HepG2 (cell line): ENCODE results near the gene GAPDH. TPM values are rescaled to one million over a fixed set of nuclear protein-coding genes. Genes with fewer than 3 reads are reported as not detected.
A peak's percentile ranks its signal among the peaks of the same experiment; 100 is the strongest.

Experiments used
- FOXC1 ChIP-seq: sonication (generic); formaldehyde crosslinking; IDR thresholded peaks from 2 replicates; pipeline ENCODE4 v1.8.0; 2022; ENCODE audit warnings: mild to moderate bottlenecking, missing genetic modification reagents, borderline replicate concordance
- MAF1 ChIP-seq: sonication (generic); formaldehyde crosslinking; IDR thresholded peaks from 2 replicates; pipeline ENCODE4 v1.5.0; 2020; ENCODE audit warnings: missing genetic modification reagents, borderline replicate concordance
- PCBP2 ChIP-seq: fragments of 200-400 bp; formaldehyde crosslinking; optimal IDR thresholded peaks from 2 replicates; pipeline ENCODE3; 2018; ENCODE audit warnings: low read length, low read depth; ENCODE audit not compliant: poor library complexity, severe bottlenecking
- ZBTB42 ChIP-seq: sonication (generic); formaldehyde crosslinking; IDR thresholded peaks from 2 replicates; pipeline ENCODE4 v1.5.0; 2020; ENCODE audit warnings: mild to moderate bottlenecking, missing genetic modification reagents
- ZFAT ChIP-seq: sonication (generic); formaldehyde crosslinking; conservative IDR thresholded peaks from 2 replicates; pipeline ENCODE4 v1.8.1; 2023; ENCODE audit warnings: missing genetic modification reagents, inconsistent platforms
- polyA plus RNA-seq, 8 experiments: library from polyadenylated mRNA; depleted of rRNA in 3 of 8; stranded (reverse) in 7 of 8; unstranded in 1 of 8; fragments of >200 nt; fragmentation: Illumina TruSeq in 4 of 8; extraction: Trizol in 4 of 8; gene quantifications; 2 replicates each; pipeline versions ENCODE4 v1.2.1 to v1.2.3, GENCODE V29; 2011 to 2016; ENCODE audit warnings: low read depth in 4 of 8, missing spikeins in 1 of 8, mixed read lengths in 1 of 8; ENCODE audit not compliant: insufficient read depth in 1 of 8
- total RNA-seq, 5 experiments: library from RNA; depleted of rRNA; stranded (reverse); fragments of >200 nt; fragmentation: Illumina TruSeq; extraction: Trizol; gene quantifications; 2 replicates each; pipeline ENCODE4 v1.2.3, GENCODE V29; 2016; ENCODE audit warnings: low read depth in 1 of 5
- TF ChIP-seq, protein P1 (sequence below): sonication (generic); formaldehyde crosslinking; IDR thresholded peaks from 2 replicates; pipeline ENCODE4 v1.4.0; 2020; ENCODE audit warnings: mild to moderate bottlenecking, missing genetic modification reagents
- TF ChIP-seq, protein P2 (sequence below): sonication (generic); formaldehyde crosslinking; IDR thresholded peaks from 2 replicates; pipeline ENCODE4 v1.4.0; 2020; ENCODE audit warnings: missing genetic modification reagents, mild to moderate bottlenecking, borderline replicate concordance
- TF ChIP-seq, protein P3 (sequence below): IDR thresholded peaks from 2 replicates; pipeline ENCODE4 v1.6.1; 2018; ENCODE audit warnings: missing genetic modification reagents
- TF ChIP-seq, protein P4 (sequence below): IDR thresholded peaks from 2 replicates; pipeline ENCODE4 v1.6.1; 2018; ENCODE audit warnings: missing genetic modification reagents, mild to moderate bottlenecking, missing compliant biosample characterization
- TF ChIP-seq, protein P5 (sequence below): sonication (generic); formaldehyde crosslinking; IDR thresholded peaks from 2 replicates; pipeline ENCODE4 v1.4.0; 2020; ENCODE audit warnings: missing genetic modification reagents
- TF ChIP-seq, protein P6 (sequence below): conservative IDR thresholded peaks from 2 replicates; pipeline ENCODE4 v1.6.1; 2018; ENCODE audit warnings: missing genetic modification reagents

The GAPDH gene
- total and polyA plus RNA-seq, 2 of the 13 experiments (the other 11 are each of a cell fraction or from before 2014, with no cell fraction given): 3,038 to 12,722 TPM

DNA sequence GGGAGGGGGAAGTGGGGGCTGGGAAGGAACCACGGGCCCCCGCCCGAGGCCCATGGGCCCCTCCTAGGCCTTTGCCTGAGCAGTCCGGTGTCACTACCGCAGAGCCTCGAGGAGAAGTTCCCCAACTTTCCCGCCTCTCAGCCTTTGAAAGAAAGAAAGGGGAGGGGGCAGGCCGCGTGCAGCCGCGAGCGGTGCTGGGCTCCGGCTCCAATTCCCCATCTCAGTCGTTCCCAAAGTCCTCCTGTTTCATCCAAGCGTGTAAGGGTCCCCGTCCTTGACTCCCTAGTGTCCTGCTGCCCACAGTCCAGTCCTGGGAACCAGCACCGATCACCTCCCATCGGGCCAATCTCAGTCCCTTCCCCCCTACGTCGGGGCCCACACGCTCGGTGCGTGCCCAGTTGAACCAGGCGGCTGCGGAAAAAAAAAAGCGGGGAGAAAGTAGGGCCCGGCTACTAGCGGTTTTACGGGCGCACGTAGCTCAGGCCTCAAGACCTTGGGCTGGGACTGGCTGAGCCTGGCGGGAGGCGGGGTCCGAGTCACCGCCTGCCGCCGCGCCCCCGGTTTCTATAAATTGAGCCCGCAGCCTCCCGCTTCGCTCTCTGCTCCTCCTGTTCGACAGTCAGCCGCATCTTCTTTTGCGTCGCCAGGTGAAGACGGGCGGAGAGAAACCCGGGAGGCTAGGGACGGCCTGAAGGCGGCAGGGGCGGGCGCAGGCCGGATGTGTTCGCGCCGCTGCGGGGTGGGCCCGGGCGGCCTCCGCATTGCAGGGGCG is at the start of gene GAPDH (continued):
- TF ChIP-seq, protein P1, sequence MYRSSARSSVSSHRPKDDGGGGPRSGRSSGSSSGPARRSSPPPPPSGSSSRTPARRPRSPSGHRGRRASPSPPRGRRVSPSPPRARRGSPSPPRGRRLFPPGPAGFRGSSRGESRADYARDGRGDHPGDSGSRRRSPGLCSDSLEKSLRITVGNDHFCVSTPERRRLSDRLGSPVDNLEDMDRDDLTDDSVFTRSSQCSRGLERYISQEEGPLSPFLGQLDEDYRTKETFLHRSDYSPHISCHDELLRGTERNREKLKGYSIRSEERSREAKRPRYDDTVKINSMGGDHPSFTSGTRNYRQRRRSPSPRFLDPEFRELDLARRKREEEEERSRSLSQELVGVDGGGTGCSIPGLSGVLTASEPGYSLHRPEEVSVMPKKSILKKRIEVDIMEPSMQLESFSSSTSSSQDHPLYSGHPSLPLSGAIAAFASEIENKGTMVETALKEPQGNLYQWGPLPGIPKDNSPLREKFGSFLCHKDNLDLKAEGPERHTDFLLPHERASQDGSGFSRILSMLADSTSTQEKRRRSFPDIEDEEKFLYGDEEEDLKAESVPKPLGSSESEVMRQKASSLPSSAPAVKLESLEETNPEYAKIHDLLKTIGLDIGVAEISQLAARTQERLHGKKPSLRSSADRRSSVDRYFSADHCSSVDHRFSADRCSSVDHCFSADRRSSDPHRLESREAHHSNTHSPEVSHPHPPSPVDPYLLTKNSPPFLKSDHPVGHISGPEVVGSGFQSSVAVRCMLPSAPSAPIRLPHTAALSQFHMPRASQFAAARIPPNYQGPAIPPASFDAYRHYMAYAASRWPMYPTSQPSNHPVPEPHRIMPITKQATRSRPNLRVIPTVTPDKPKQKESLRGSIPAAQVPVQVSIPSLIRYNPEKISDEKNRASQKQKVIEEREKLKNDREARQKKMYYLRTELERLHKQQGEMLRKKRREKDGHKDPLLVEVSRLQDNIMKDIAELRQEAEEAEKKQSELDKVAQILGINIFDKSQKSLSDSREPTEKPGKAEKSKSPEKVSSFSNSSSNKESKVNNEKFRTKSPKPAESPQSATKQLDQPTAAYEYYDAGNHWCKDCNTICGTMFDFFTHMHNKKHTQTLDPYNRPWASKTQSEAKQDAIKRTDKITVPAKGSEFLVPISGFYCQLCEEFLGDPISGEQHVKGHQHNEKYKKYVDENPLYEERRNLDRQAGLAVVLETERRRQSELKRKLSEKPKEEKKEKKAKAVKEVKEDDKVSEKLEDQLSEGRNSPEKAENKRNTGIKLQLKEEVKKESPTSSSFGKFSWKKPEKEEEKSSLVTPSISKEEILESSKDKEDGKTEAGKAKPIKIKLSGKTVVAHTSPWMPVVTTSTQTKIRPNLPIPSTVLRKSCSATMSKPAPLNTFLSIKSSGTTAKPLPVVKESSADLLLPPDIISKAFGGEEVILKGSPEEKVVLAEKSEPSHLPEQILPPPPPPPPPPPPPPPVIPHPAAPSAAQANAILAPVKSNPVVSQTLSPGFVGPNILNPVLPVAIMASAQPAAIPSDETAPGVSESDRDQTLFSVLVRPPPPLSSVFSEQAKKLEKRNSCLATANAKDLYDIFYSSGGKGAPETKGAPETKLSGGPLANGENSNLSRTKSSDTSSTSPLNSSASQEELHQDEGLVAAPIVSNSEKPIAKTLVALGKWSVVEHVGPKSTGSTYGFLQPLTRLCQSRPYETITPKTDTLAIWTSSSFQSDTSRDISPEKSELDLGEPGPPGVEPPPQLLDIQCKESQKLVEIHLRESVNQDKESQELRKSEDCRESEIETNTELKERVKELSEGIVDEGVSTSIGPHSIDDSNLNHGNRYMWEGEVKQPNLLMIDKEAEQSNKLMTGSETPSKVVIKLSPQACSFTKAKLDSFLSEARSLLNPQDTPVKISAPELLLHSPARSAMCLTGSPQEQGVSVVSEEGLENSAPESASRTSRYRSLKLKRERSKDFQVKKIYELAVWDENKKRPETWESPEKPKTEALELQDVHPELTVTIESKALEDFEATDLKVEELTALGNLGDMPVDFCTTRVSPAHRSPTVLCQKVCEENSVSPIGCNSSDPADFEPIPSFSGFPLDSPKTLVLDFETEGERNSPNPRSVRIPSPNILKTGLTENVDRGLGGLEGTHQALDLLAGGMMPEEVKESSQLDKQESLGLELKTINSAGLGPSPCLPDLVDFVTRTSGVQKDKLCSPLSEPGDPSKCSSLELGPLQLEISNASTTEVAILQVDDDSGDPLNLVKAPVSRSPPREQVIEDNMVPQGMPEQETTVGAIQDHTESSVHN (CRISPR knock-in tag): no peak
- peak; percentile 7 for TF ChIP-seq PCBP2
- 0 out of 2 replicates have a peak, but pooled peaks have one; percentile 29 for TF ChIP-seq MAF1 (CRISPR knock-in tag)
- no peak for TF ChIP-seq ZFAT (CRISPR knock-in tag)
- peak; percentile 81; the same call in 1 of the 2 replicates for TF ChIP-seq FOXC1 (CRISPR knock-in tag)
- TF ChIP-seq, protein P2, sequence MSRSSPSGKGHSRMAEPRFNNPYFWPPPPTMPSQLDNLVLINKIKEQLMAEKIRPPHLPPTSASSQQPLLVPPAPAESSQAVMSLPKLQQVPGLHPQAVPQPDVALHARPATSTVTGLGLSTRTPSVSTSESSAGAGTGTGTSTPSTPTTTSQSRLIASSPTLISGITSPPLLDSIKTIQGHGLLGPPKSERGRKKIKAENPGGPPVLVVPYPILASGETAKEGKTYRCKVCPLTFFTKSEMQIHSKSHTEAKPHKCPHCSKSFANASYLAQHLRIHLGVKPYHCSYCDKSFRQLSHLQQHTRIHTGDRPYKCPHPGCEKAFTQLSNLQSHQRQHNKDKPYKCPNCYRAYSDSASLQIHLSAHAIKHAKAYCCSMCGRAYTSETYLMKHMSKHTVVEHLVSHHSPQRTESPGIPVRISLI (CRISPR knock-in tag): peak; percentile 100
- TF ChIP-seq, protein P3, sequence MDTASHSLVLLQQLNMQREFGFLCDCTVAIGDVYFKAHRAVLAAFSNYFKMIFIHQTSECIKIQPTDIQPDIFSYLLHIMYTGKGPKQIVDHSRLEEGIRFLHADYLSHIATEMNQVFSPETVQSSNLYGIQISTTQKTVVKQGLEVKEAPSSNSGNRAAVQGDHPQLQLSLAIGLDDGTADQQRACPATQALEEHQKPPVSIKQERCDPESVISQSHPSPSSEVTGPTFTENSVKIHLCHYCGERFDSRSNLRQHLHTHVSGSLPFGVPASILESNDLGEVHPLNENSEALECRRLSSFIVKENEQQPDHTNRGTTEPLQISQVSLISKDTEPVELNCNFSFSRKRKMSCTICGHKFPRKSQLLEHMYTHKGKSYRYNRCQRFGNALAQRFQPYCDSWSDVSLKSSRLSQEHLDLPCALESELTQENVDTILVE (CRISPR knock-in tag): peak; percentile 24; the same call in 1 of the 2 replicates
- TF ChIP-seq, protein P4, sequence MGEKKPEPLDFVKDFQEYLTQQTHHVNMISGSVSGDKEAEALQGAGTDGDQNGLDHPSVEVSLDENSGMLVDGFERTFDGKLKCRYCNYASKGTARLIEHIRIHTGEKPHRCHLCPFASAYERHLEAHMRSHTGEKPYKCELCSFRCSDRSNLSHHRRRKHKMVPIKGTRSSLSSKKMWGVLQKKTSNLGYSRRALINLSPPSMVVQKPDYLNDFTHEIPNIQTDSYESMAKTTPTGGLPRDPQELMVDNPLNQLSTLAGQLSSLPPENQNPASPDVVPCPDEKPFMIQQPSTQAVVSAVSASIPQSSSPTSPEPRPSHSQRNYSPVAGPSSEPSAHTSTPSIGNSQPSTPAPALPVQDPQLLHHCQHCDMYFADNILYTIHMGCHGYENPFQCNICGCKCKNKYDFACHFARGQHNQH (CRISPR knock-in tag): peak; percentile 58
- peak; percentile 29; the same call in 1 of the 2 replicates for TF ChIP-seq ZBTB42 (CRISPR knock-in tag)
- TF ChIP-seq, protein P5, sequence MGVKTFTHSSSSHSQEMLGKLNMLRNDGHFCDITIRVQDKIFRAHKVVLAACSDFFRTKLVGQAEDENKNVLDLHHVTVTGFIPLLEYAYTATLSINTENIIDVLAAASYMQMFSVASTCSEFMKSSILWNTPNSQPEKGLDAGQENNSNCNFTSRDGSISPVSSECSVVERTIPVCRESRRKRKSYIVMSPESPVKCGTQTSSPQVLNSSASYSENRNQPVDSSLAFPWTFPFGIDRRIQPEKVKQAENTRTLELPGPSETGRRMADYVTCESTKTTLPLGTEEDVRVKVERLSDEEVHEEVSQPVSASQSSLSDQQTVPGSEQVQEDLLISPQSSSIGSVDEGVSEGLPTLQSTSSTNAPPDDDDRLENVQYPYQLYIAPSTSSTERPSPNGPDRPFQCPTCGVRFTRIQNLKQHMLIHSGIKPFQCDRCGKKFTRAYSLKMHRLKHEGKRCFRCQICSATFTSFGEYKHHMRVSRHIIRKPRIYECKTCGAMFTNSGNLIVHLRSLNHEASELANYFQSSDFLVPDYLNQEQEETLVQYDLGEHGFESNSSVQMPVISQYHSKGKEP (CRISPR knock-in tag): peak; percentile 85; the same call in 1 of the 2 replicates
- TF ChIP-seq, protein P6, sequence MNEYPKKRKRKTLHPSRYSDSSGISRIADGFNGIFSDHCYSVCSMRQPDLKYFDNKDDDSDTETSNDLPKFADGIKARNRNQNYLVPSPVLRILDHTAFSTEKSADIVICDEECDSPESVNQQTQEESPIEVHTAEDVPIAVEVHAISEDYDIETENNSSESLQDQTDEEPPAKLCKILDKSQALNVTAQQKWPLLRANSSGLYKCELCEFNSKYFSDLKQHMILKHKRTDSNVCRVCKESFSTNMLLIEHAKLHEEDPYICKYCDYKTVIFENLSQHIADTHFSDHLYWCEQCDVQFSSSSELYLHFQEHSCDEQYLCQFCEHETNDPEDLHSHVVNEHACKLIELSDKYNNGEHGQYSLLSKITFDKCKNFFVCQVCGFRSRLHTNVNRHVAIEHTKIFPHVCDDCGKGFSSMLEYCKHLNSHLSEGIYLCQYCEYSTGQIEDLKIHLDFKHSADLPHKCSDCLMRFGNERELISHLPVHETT: no peak
